Right lobe of liver (tissue), 4 donors: ENCODE results near the gene MYO1H.

Experiments used
- POLR2A ChIP-seq: fragments of 450-650 bp; IDR thresholded peaks from one replicate; pipeline ENCODE4 v1.6.1; 2017; ENCODE audit warnings: antibody characterized with exemption, mild to moderate bottlenecking
- TF ChIP-seq, protein P1 (sequence below), 4 donors: fragments of 200-600 bp in 3 of 4; fragments of 450-650 bp in 1 of 4; IDR thresholded peaks; one replicate each; pipeline versions ENCODE4 v1.5.1 to v1.8.0; 2016 to 2022; ENCODE audit warnings: antibody characterized with exemption in 4 of 4, mild to moderate bottlenecking in 2 of 4
- donor health status: DM: no; HTN: no; CAD: no.
- donor health status: DM: no; HTN: no; CAD: no.
- donor health status: DM: no; HTN: yes; CAD: no.

DNA sequence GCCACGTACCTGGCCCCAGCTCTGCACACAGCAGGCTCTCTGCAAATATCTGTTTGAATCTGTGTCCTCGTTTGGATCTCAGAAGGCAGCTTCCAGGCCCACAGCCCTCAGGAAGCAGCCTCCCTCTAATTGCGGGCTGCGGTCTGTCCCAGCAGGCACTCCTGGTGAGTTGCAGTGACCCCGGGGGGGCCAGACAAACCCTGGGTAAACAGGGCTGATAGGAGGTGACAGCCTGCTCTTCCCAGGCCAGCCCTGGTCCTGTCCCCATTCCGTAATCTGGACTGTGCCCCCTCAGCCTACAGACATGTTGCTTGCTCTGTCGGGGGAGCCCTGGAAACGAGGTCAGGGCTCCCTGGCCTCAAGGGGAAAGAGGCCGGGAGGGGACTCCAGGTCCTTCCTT lies 40.6 kb upstream of the MYO1H start:
- TF ChIP-seq, protein P1, sequence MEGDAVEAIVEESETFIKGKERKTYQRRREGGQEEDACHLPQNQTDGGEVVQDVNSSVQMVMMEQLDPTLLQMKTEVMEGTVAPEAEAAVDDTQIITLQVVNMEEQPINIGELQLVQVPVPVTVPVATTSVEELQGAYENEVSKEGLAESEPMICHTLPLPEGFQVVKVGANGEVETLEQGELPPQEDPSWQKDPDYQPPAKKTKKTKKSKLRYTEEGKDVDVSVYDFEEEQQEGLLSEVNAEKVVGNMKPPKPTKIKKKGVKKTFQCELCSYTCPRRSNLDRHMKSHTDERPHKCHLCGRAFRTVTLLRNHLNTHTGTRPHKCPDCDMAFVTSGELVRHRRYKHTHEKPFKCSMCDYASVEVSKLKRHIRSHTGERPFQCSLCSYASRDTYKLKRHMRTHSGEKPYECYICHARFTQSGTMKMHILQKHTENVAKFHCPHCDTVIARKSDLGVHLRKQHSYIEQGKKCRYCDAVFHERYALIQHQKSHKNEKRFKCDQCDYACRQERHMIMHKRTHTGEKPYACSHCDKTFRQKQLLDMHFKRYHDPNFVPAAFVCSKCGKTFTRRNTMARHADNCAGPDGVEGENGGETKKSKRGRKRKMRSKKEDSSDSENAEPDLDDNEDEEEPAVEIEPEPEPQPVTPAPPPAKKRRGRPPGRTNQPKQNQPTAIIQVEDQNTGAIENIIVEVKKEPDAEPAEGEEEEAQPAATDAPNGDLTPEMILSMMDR (IDR thresholded peaks at IDR 0.05), result no peak
- no peak for TF ChIP-seq POLR2A
